H54 (cell line): ENCODE measurements around the gene LRRN2.

Experiments
- DNase-seq: peaks from one replicate; pipeline ENCODE4 v3.0.0; 2011; ENCODE audit warnings: low spot score, mixed read lengths; ENCODE audit not compliant: insufficient read length
- FAIRE-seq: peaks from 3 replicates; lab custom pipeline; 2011; peaks lifted over from hg19 to GRCh38; lab: Jason Lieb, UNC
- POLR2A ChIP-seq: IDR thresholded peaks from 2 replicates; pipeline ENCODE4 v1.6.1; 2011; ENCODE audit warnings: low read depth, mild to moderate bottlenecking, low read length

Gene LRRN2

GRCh38 chr1:204673909-204674649 is 11.5 kb downstream of the LRRN2 start:
- no peak for TF ChIP-seq POLR2A
- no peak for DNase-seq
- FAIRE-seq, result no peak

- DNase-seq (no peak), FAIRE-seq (no peak)
- TF ChIP-seq POLR2A, result no peak
Measured at GRCh38 chr1:204673209-204673608, 12.3 kb downstream of the LRRN2 start.

GRCh38 chr1:204672482-204673121 is 12.9 kb downstream of the LRRN2 start:
- TF ChIP-seq POLR2A, result no peak
- no peak for FAIRE-seq
- DNase-seq, result no peak

- no peak for DNase-seq
- no peak for FAIRE-seq
- no peak for TF ChIP-seq POLR2A
Measured at GRCh38 chr1:204672069-204672468, 13.5 kb downstream of the LRRN2 start.

- FAIRE-seq (no peak), DNase-seq (peak; percentile 30)
- no peak for TF ChIP-seq POLR2A
Measured at GRCh38 chr1:204670152-204670927, 15.2 kb downstream of the LRRN2 start.

GRCh38 chr1:204669579-204669978 is 16.0 kb downstream of the LRRN2 start:
- FAIRE-seq (no peak), DNase-seq (no peak)
- TF ChIP-seq POLR2A, result no peak

GRCh38 chr1:204664384-204664651 is 21.2 kb downstream of the LRRN2 start:
- no peak for TF ChIP-seq POLR2A
- DNase-seq (no peak), FAIRE-seq (no peak)

GRCh38 chr1:204663644-204664383 is 21.7 kb downstream of the LRRN2 start:
- TF ChIP-seq POLR2A, result no peak
- no peak for FAIRE-seq
- no peak for DNase-seq

- TF ChIP-seq POLR2A, result no peak
- DNase-seq (no peak), FAIRE-seq (no peak)
Measured at GRCh38 chr1:204662530-204662929, 23.0 kb downstream of the LRRN2 start.

GRCh38 chr1:204660509-204660908 is 25.0 kb downstream of the LRRN2 start:
- FAIRE-seq (no peak), DNase-seq (no peak)
- TF ChIP-seq POLR2A, result no peak

GRCh38 chr1:204659056-204659455 is 26.5 kb downstream of the LRRN2 start:
- DNase-seq (no peak), FAIRE-seq (no peak)
- no peak for TF ChIP-seq POLR2A

GRCh38 chr1:204658295-204658694 is 27.2 kb downstream of the LRRN2 start:
- FAIRE-seq, result no peak
- DNase-seq, result no peak
- no peak for TF ChIP-seq POLR2A

GRCh38 chr1:204653590-204654340 is 31.8 kb downstream of the LRRN2 start:
- TF ChIP-seq POLR2A, result no peak
- no peak for DNase-seq
- FAIRE-seq, result no peak
